ENCODE results near the gene AHDC1. TPM values are rescaled to one million over a fixed set of nuclear protein-coding genes. Genes with fewer than 3 reads are reported as not detected.

AHDC1 gene
- total and polyA plus RNA-seq, 9 of the 15 experiments (the other 6 are each of a cell fraction or from before 2014, with no cell fraction given), result 0.21 to 36.4 (median 4.7) TPM

- H3K4me2 ChIP-seq (ENCODE audit: insufficient read depth, low read length), result no peak overlapping the region
- peak; percentile 40 for FAIRE-seq
- H3K9me1 ChIP-seq (ENCODE audit: control insufficient read depth, insufficient read depth, low read length), result peaks cover 12% of the 10 kb centered on the region
- WGBS (ENCODE audit: insufficient coverage, low coverage, missing lambda C conversion rate), result 60% methylated on average over 3 of the region's 3 CpGs
- H3K27ac ChIP-seq (ENCODE audit: extremely low read depth, low read depth, low read length), result peak overlapping the region; percentile 33; the same call in 1 of the 3 replicates
- ChIA-PET CTCF (ENCODE audit: low intra/inter-chr PET ratio) (no interaction called here), POLR2A (interaction anchor here (0.6 to 4.5 kb wide), 8 partner anchors 9 to 243 kb away, joined by 3 to 28 read pairs (median 7); no protein-coding TSS in a partner anchor)
- H3K4me3 ChIP-seq, result no peak overlapping the region
- H3K36me3 ChIP-seq (ENCODE audit: control insufficient read depth, insufficient read depth, low read length), result peaks cover 27% of the 10 kb centered on the region; the same call in 2 of the 3 replicates
- H3K9me3 ChIP-seq (replicated peaks; ENCODE audit: control insufficient read depth, insufficient read depth, low read depth, low read length), result no peaks in the 10 kb centered on the region
- intact Hi-C loops (cut with micrococcal nuclease), result no loop called here
- DNase-seq (ENCODE audit: extremely low read depth in 1 of 4, low spot score in 3 of 4), result peak in 2 of 4 experiments; percentile 38 to 71
- H3K79me2 ChIP-seq (ENCODE audit: control insufficient read depth, insufficient read depth, low read length), result peaks cover 82% of the 10 kb centered on the region
- in situ Hi-C loops (cut with MboI), result loop anchor here (10.0 to 25.0 kb wide), 3 partner anchors 46 to 488 kb away; no protein-coding TSS in a partner anchor
- H3K4me1 ChIP-seq (replicated peaks in 1 of 2; ENCODE audit: control insufficient read depth in 2 of 2, insufficient read depth in 2 of 2, low read length in 2 of 2), result peaks cover 72 to 84% of the 10 kb centered on the region in 2 experiments
- peak overlapping the region; percentile 10 to 68; a peak in 2 of 4 replicates for H3K9ac ChIP-seq (ENCODE audit: insufficient read depth in 1 of 2, low read depth in 2 of 2, low read length in 2 of 2)
- H2AFZ ChIP-seq (ENCODE audit: low read depth, low read length), result no peak overlapping the region
- no TSS peak for BruUV-seq (replicated peaks)
- no peaks in the 10 kb centered on the region for H3K27me3 ChIP-seq (ENCODE audit: control insufficient read depth in 2 of 2, insufficient read depth in 2 of 2, low read length in 2 of 2)
- ATAC-seq, result no peak
- H4K20me1 ChIP-seq (replicated peaks; ENCODE audit: control insufficient read depth, insufficient read depth, low read length), result peaks cover 46% of the 10 kb centered on the region
- TF ChIP-seq ZNF668 (CRISPR knock-in tag; IDR thresholded peaks at IDR 0.05) (no peak), ADNP (tag; IDR thresholded peaks at IDR 0.05) (no peak), MAFG (tag; conservative IDR thresholded peaks at IDR 0.05) (no peak), ATF7 (IDR thresholded peaks at IDR 0.05) (no peak), SOX6 (IDR thresholded peaks at IDR 0.05) (no peak), FOS (IDR thresholded peaks at IDR 0.05; ENCODE audit: extremely low read depth, insufficient read length) (peak; percentile 45), ZNF785 (CRISPR knock-in tag; IDR thresholded peaks at IDR 0.05) (no peak), PBX2 (CRISPR knock-in tag; IDR thresholded peaks at IDR 0.05; ENCODE audit: low read depth) (no peak), PBX2 (tag; conservative IDR thresholded peaks at IDR 0.05; ENCODE audit: low read depth) (peak; percentile 49), ATF1 (CRISPR knock-in tag; IDR thresholded peaks at IDR 0.05) (no peak), ATF1 (tag; IDR thresholded peaks at IDR 0.05) (no peak), HSF4 (CRISPR knock-in tag; IDR thresholded peaks at IDR 0.05; ENCODE audit: borderline replicate concordance) (no peak), KLF1 (tag; IDR thresholded peaks at IDR 0.05) (no peak), RCOR1 (IDR thresholded peaks at IDR 0.05; ENCODE audit: borderline replicate concordance in 1 of 2, low read depth in 2 of 2, low read length in 2 of 2) (no peak), ZBTB26 (CRISPR knock-in tag; IDR thresholded peaks at IDR 0.05) (no peak), ZNF695 (CRISPR knock-in tag; IDR thresholded peaks at IDR 0.05) (no peak), ZC3H8 (IDR thresholded peaks at IDR 0.05) (no peak), POLR2A (conservative IDR thresholded peaks at IDR 0.05) (no peak), RFX7 (CRISPR knock-in tag; IDR thresholded peaks at IDR 0.05) (no peak), ZNF511 (CRISPR knock-in tag; IDR thresholded peaks at IDR 0.05) (no peak), ETV6 (IDR thresholded peaks at IDR 0.05; ENCODE audit: borderline replicate concordance in 1 of 2, low read depth in 2 of 2, low read length in 1 of 2) (no peak), ETV6 (CRISPR knock-in tag; IDR thresholded peaks at IDR 0.05; ENCODE audit: borderline replicate concordance) (no peak)
Measured at GRCh38 chr1:27600498-27601175, 3.3 kb downstream of the AHDC1 start.

Data from K562 (cell line).